ENCODE results near the gene TAC4.

The TAC4 gene

GRCh38 chr17:49848019-49848473 is at the start of gene TAC4:
Gene TAC4, minus strand, starts transcription at chr17:49848069. Its CDS starts 52 bp downstream, at chr17:49848017.
- no peak for DNase-seq (ENCODE audit: low read depth in 2 of 2)

- DNase-seq (ENCODE audit: low read depth in 2 of 2): no peak
These were observed 49.0 kb upstream of the TAC4 start for GRCh38 chr17:49896860-49897259.

- no peak for DNase-seq (ENCODE audit: low read depth in 2 of 2)
These were observed 48.4 kb upstream of the TAC4 start for GRCh38 chr17:49896222-49896621.

- no peak for DNase-seq (ENCODE audit: low read depth in 2 of 2)
These were observed 47.9 kb upstream of the TAC4 start for GRCh38 chr17:49895812-49896211.

- no peak for DNase-seq (ENCODE audit: low read depth in 2 of 2)
These were observed 46.9 kb upstream of the TAC4 start for GRCh38 chr17:49894761-49895160.

GRCh38 chr17:49891694-49892389 is 44.0 kb upstream of the TAC4 start:
- DNase-seq (ENCODE audit: low read depth in 2 of 2): no peak

- DNase-seq (ENCODE audit: low read depth in 2 of 2): no peak
These were observed 43.4 kb upstream of the TAC4 start for GRCh38 chr17:49891271-49891670.

GRCh38 chr17:49890852-49891251 is 43.0 kb upstream of the TAC4 start:
- no peak for DNase-seq (ENCODE audit: low read depth in 2 of 2)

GRCh38 chr17:49890077-49890821 is 42.4 kb upstream of the TAC4 start:
- no peak for DNase-seq (ENCODE audit: low read depth in 2 of 2)

- DNase-seq (ENCODE audit: low read depth in 2 of 2): no peak
These were observed 41.6 kb upstream of the TAC4 start for GRCh38 chr17:49889500-49889899.

GRCh38 chr17:49887744-49888360 is 40.0 kb upstream of the TAC4 start:
- DNase-seq (ENCODE audit: low read depth in 2 of 2): no peak

GRCh38 chr17:49887086-49887743 is 39.3 kb upstream of the TAC4 start:
- no peak for DNase-seq (ENCODE audit: low read depth in 2 of 2)

GRCh38 chr17:49886036-49886435 is 38.2 kb upstream of the TAC4 start:
- DNase-seq (ENCODE audit: low read depth in 2 of 2): no peak

- DNase-seq (ENCODE audit: low read depth in 2 of 2): no peak
These were observed 34.6 kb upstream of the TAC4 start for GRCh38 chr17:49882434-49882833.

- no peak for DNase-seq (ENCODE audit: low read depth in 2 of 2)
These were observed 33.2 kb upstream of the TAC4 start for GRCh38 chr17:49881054-49881402.

- DNase-seq (ENCODE audit: low read depth in 2 of 2): peak; percentile 51 to 54
These were observed 32.6 kb upstream of the TAC4 start for GRCh38 chr17:49880291-49881053.

GRCh38 chr17:49878931-49879904 is 31.3 kb upstream of the TAC4 start:
- no peak for DNase-seq (ENCODE audit: low read depth in 2 of 2)

GRCh38 chr17:49875685-49876084 is 27.8 kb upstream of the TAC4 start:
- no peak for DNase-seq (ENCODE audit: low read depth in 2 of 2)

- no peak for DNase-seq (ENCODE audit: low read depth in 2 of 2)
These were observed 27.0 kb upstream of the TAC4 start for GRCh38 chr17:49874911-49875310.

GRCh38 chr17:49873926-49874325 is 26.1 kb upstream of the TAC4 start:
- DNase-seq (ENCODE audit: low read depth in 2 of 2): no peak
